BLaER1 (cell line): ENCODE measurements around the gene SLCO2B1.

ENCODE experiments used
- H3K27ac ChIP-seq: shearing (Covaris generic); formaldehyde crosslinking; 2 replicates; pipeline ENCODE4 v1.8.1; 2022
- H3K27me3 ChIP-seq: shearing (Covaris generic); formaldehyde crosslinking; 2 replicates; pipeline ENCODE4 v1.8.1; 2022
- H3K36me3 ChIP-seq: shearing (Covaris generic); formaldehyde crosslinking; 2 replicates; pipeline ENCODE4 v1.8.1; 2022
- H3K4me1 ChIP-seq: shearing (Covaris generic); formaldehyde crosslinking; 2 replicates; pipeline ENCODE4 v1.8.1; 2022
- H3K4me2 ChIP-seq: shearing (Covaris generic); formaldehyde crosslinking; 2 replicates; pipeline ENCODE4 v1.8.1; 2022
- H3K4me3 ChIP-seq: shearing (Covaris generic); formaldehyde crosslinking; 2 replicates; pipeline ENCODE4 v1.8.1; 2022
- H3K9ac ChIP-seq: shearing (Covaris generic); formaldehyde crosslinking; 2 replicates; pipeline ENCODE4 v1.8.1; 2022
- H3K9me3 ChIP-seq: shearing (Covaris generic); formaldehyde crosslinking; 2 replicates; pipeline ENCODE4 v1.8.1; 2022
- H4K20me1 ChIP-seq: shearing (Covaris generic); formaldehyde crosslinking; 2 replicates; pipeline ENCODE4 v1.8.1; 2022
- Cebpa-rat ChIP-seq: shearing (Covaris generic); IDR thresholded peaks from 2 replicates; pipeline ENCODE4 v1.8.1; 2022

The SLCO2B1 gene

DNA sequence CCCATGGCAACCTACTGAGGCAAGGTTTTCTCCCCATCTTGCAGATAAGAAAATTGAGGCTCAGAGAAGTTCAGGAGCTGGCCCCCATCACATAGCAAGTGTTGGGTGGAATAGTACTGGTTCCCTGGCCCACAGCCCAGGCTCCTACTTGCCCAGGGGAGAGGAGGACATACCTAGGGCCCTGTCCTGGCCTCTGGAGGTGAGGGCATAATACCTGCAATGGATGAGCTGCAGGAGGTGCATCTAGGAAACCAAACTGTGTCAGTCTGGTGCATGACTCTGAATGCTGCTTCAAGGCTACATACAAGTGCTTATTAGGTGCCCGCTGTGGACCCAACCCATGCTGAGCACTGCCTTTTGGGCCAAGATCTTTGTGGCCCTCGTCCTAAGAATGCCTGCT lies 49.6 kb downstream of the SLCO2B1 start:
- Histone ChIP-seq H3K27ac (no peak overlapping the region), H4K20me1 (no peaks in the 10 kb centered on the region), H3K4me3 (no peak overlapping the region), H3K4me2 (no peak overlapping the region), H3K4me1 (peaks cover 27% of the 10 kb centered on the region), H3K9me3 (no peaks in the 10 kb centered on the region), H3K27me3 (no peaks in the 10 kb centered on the region), H3K9ac (no peak overlapping the region), H3K36me3 (no peaks in the 10 kb centered on the region)
- no peak for TF ChIP-seq Cebpa-rat

DNA sequence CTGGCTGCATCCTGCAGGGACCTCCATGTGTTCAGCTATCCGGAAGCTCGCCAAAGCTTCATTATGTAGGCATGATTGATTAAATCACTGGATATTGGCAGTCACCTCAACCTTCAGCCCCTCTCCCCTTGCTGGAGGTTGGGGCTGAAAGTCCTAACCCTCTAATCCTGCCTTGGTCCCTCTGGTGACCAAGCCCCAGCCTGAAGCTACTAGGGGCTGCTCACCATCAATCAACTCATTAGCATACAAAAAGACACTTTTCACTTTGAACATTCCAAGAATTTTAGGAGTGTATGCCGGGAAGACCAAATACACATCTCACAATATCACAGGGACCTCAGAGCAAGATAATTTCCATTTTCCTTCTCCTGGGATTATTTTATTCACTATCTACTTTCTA lies 50.9 kb downstream of the SLCO2B1 start:
- Histone ChIP-seq H3K4me2 (no peak overlapping the region), H3K4me3 (no peak overlapping the region), H3K36me3 (no peaks in the 10 kb centered on the region), H3K27ac (no peak overlapping the region), H3K27me3 (no peaks in the 10 kb centered on the region), H3K9me3 (no peaks in the 10 kb centered on the region), H3K9ac (no peak overlapping the region), H3K4me1 (peaks cover 15% of the 10 kb centered on the region), H4K20me1 (no peaks in the 10 kb centered on the region)
- no peak for TF ChIP-seq Cebpa-rat

DNA sequence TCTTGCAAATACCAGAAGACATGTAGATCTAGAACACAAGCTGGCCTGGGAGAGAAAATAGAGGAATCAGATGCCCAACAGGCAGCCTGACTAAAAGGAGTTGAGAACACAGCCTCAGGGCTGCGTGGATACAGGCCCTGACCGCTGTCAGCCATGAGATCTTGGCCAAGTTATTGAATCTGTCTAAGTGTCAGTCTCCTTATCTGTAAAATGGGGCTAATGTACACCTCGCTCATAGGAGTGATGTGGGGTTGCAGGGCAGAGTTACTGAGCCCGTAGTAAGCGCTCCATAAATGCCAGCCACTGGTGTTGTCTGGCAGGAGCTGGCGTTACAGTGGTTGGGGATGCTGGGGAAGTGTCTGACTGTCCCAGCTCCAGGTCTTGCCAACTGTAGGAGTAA lies 51.3 kb downstream of the SLCO2B1 start:
- Histone ChIP-seq H3K4me2 (no peak overlapping the region), H3K9ac (no peak overlapping the region), H3K36me3 (no peaks in the 10 kb centered on the region)

GRCh38 chr11:75203138-75203537 lies 52.2 kb downstream of the SLCO2B1 start:
- no peak overlapping the region for H3K9ac ChIP-seq
- H3K36me3 ChIP-seq: no peaks in the 10 kb centered on the region
- H3K27me3 ChIP-seq: no peaks in the 10 kb centered on the region
- H4K20me1 ChIP-seq: 0 out of 2 replicates have a peak, but pooled peaks cover 1% of the 10 kb centered on the region
- H3K4me3 ChIP-seq: no peak overlapping the region
- no peak overlapping the region for H3K4me2 ChIP-seq
- H3K27ac ChIP-seq: no peak overlapping the region
- TF ChIP-seq Cebpa-rat: no peak
- H3K4me1 ChIP-seq: peaks cover 13% of the 10 kb centered on the region
- no peaks in the 10 kb centered on the region for H3K9me3 ChIP-seq

More for the DNA sequence above, 51.3 kb downstream of the SLCO2B1 start:
- Histone ChIP-seq H3K27me3 (no peaks in the 10 kb centered on the region), H3K4me3 (no peak overlapping the region), H3K4me1 (peaks cover 13% of the 10 kb centered on the region), H3K27ac (no peak overlapping the region), H4K20me1 (no peaks in the 10 kb centered on the region), H3K9me3 (no peaks in the 10 kb centered on the region)
- TF ChIP-seq Cebpa-rat: no peak

- Histone ChIP-seq H3K9ac (no peak overlapping the region), H3K4me2 (no peak overlapping the region), H3K36me3 (no peaks in the 10 kb centered on the region), H3K27ac (no peak overlapping the region), H3K27me3 (no peaks in the 10 kb centered on the region), H3K4me1 (peaks cover 13% of the 10 kb centered on the region), H3K9me3 (no peaks in the 10 kb centered on the region), H4K20me1 (0 out of 2 replicates have a peak, but pooled peaks cover 6% of the 10 kb centered on the region), H3K4me3 (no peak overlapping the region)
- TF ChIP-seq Cebpa-rat: no peak
These were observed 52.7 kb downstream of the SLCO2B1 start for GRCh38 chr11:75203641-75204011.

DNA sequence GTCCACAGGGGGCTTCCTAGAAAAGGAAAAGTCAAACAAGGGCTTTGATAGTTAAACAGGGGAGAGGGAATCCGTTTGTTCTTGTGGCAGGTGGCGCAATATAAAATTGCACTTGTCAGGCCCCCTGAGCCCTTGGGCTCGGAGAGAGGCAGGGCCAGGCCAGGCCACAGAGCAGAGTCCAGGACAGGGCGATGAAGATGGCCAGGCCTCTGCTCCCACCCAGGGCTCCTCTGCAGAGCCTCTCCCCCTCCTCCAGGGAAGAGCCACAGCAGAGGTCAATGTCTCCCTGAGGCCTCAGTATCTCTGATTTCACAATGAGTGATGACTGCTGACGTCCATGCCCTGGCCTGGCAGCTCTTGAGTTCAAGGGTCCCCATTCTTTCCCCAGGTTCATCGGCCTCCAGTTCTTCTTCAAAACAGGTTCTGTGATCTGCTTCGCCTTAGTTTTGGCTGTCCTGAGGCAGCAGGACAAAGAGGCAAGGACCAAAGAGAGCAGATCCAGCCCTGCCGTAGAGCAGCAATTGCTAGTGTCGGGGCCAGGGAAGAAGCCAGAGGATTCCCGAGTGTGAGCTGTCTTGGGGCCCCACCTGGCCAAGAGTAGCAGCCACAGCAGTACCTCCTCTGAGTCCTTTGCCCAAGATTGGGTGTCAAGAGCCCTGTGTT lies 53.2 kb downstream of the SLCO2B1 start:
- H3K36me3 ChIP-seq: no peaks in the 10 kb centered on the region

DNA sequence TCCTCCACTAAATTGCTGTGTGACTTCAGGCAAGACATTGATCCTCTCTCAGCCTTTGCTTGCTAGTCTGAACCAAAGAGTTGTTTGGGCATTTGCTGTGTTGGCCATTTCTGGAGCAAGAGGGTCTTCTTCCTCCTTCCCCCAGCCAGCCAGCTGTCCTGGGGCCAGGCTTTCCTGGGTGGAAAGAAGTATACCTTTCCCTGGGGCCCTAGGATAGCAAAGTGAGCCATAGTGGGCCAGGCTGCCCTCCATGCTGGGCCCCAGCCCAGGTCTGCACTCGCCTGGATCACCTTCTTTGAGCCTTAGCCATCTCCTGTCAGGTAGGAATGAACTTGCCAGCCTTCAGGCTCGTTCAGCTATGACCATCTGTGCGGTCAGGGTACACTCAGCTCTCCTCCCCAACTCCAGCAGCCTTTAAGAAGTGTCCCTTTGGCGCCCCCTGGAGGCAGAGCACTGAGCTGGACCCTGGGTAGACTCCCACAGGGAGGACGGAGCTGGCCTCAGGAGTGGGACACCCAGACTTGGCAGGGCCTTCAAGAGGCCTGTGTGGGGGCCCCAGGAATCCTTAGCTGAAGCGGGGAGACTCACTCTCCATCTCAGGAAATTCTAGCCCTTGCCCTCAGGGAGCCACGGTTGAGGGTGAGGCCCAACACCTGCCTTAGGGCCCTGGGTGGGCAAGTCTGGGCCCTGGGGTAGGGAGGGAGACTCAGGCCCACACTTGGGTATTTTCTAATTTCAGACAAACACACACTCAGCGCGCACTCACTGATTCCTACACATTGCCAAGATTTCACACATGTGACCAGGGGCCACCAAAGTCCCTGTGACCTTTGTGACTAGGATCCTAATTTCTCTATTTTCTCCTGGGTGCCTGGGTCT lies 54.0 kb downstream of the SLCO2B1 start:
- H4K20me1 ChIP-seq: 0 out of 2 replicates have a peak, but pooled peaks cover 6% of the 10 kb centered on the region
- H3K4me2 ChIP-seq: no peak overlapping the region
- H3K4me1 ChIP-seq: peaks cover 13% of the 10 kb centered on the region
- H3K27ac ChIP-seq: no peak overlapping the region
- no peaks in the 10 kb centered on the region for H3K9me3 ChIP-seq
- no peak for TF ChIP-seq Cebpa-rat
- H3K36me3 ChIP-seq: no peaks in the 10 kb centered on the region
- H3K4me3 ChIP-seq: no peak overlapping the region
- no peak overlapping the region for H3K9ac ChIP-seq
- H3K27me3 ChIP-seq: no peaks in the 10 kb centered on the region

More for the DNA sequence above, 53.2 kb downstream of the SLCO2B1 start:
- Histone ChIP-seq H3K9me3 (no peaks in the 10 kb centered on the region), H3K27ac (no peak overlapping the region), H3K27me3 (no peaks in the 10 kb centered on the region), H3K4me1 (peaks cover 13% of the 10 kb centered on the region), H4K20me1 (0 out of 2 replicates have a peak, but pooled peaks cover 6% of the 10 kb centered on the region), H3K4me2 (no peak overlapping the region), H3K9ac (no peak overlapping the region), H3K4me3 (no peak overlapping the region)
- TF ChIP-seq Cebpa-rat: no peak

GRCh38 chr11:75205564-75206020 lies 54.7 kb downstream of the SLCO2B1 start:
- Histone ChIP-seq H3K4me3 (no peak overlapping the region), H3K27ac (no peak overlapping the region), H3K4me1 (peaks cover 13% of the 10 kb centered on the region), H3K36me3 (no peaks in the 10 kb centered on the region), H3K4me2 (no peak overlapping the region), H3K27me3 (no peaks in the 10 kb centered on the region), H3K9ac (no peak overlapping the region), H4K20me1 (0 out of 2 replicates have a peak, but pooled peaks cover 6% of the 10 kb centered on the region), H3K9me3 (no peaks in the 10 kb centered on the region)
- TF ChIP-seq Cebpa-rat: no peak

- Histone ChIP-seq H3K9me3 (no peaks in the 10 kb centered on the region), H3K4me2 (no peak overlapping the region), H3K4me1 (peaks cover 6% of the 10 kb centered on the region), H3K9ac (no peak overlapping the region), H3K27me3 (no peaks in the 10 kb centered on the region), H3K4me3 (no peak overlapping the region), H3K27ac (no peak overlapping the region), H3K36me3 (no peaks in the 10 kb centered on the region), H4K20me1 (peaks cover 13% of the 10 kb centered on the region; the same call in 1 of the 2 replicates)
- no peak for TF ChIP-seq Cebpa-rat
These were observed 57.5 kb downstream of the SLCO2B1 start for GRCh38 chr11:75208446-75208845.

DNA sequence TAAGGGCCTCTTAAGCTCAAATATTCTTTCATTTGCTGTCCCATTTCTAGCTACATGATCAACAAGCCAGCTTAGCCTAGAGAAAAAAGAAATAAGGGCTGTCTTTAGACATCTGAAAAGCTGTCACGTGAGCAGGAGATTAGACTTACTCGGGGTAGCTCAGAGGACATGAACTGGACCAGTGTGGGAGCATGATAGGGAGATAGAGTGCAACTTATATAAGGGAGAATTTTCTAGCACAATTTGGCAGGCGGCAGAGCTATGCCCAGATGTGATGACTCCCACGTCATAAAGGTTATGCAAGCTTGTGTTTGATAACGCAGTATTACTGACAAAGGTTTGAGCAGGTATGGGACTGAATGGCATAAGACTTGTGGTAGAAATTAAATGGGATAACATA lies 61.5 kb downstream of the SLCO2B1 start:
- H3K9ac ChIP-seq: no peak overlapping the region
- H3K27ac ChIP-seq: no peak overlapping the region
- H3K27me3 ChIP-seq: no peaks in the 10 kb centered on the region
- H4K20me1 ChIP-seq: peaks cover 16% of the 10 kb centered on the region; the same call in 1 of the 2 replicates
- H3K9me3 ChIP-seq: no peaks in the 10 kb centered on the region
- no peak for TF ChIP-seq Cebpa-rat
- H3K4me2 ChIP-seq: no peak overlapping the region
- H3K4me1 ChIP-seq: no peaks in the 10 kb centered on the region
- H3K4me3 ChIP-seq: no peak overlapping the region
- no peaks in the 10 kb centered on the region for H3K36me3 ChIP-seq
